GM12878 (cell line): ENCODE measurements around the gene COQ8B. TPM values are rescaled to one million over a fixed set of nuclear protein-coding genes. Genes with fewer than 3 reads are reported as not detected.
A peak's percentile ranks its signal among the peaks of the same experiment; 100 is the strongest.

Experiments used
- ATAC-seq: fragments of 200-7000 bp; cut with Tn5 transposase; 3 replicates; pipeline ENCODE4 v1.9.1; 2020; ENCODE audit warnings: mild to moderate bottlenecking, moderate library complexity
- BruUV-seq: library from RNA; stranded (reverse); fragments of 400-500 nt; replicated peaks from 2 replicates; lab custom pipeline; 2021; lab: Mats Ljungman, UMichigan
- CTCF ChIA-PET: fragments of 300-600 bp; sonication (Branson Sonifier 250); formaldehyde crosslinking; extraction: SDS; loops from one replicate; lab custom pipeline; 2021; ENCODE audit warnings: inconsistent platforms; lab: Yijun Ruan, JAX
- POLR2A ChIA-PET: fragments of 350-600 bp; formaldehyde crosslinking; extraction: SDS; loops from one replicate; lab custom pipeline; 2021; ENCODE audit warnings: inconsistent platforms; lab: Charles Lee
- RAD21 ChIA-PET: fragments of 300-600 bp; sonication (Branson Sonifier 250); formaldehyde crosslinking; loops from one replicate; lab custom pipeline; 2023; ENCODE audit warnings: antibody characterized with exemption; ENCODE audit not compliant: unreplicated experiment; lab: Charles Lee
- SMC1A ChIA-PET: fragments of 300-600 bp; sonication (Branson Sonifier 250); formaldehyde crosslinking; loops from one replicate; lab custom pipeline; 2023; ENCODE audit not compliant: unreplicated experiment, uncharacterized antibody; lab: Charles Lee
- DNase-seq: peaks from one replicate; pipeline ENCODE4 v3.0.0-alpha.2; 2011; ENCODE audit warnings: low read depth, low spot score
- FAIRE-seq: peaks from 3 replicates; lab custom pipeline; 2011; peaks lifted over from hg19 to GRCh38; lab: Jason Lieb, UNC
- H2AFZ ChIP-seq: 2 replicates; pipeline ENCODE4 v1.6.0; 2011; ENCODE audit warnings: low read depth, low read length, control low read depth; ENCODE audit not compliant: control insufficient read depth
- H3K27ac ChIP-seq: 2 replicates; pipeline ENCODE4 v1.5.1; 2011; ENCODE audit warnings: control low read depth; ENCODE audit not compliant: control insufficient read depth, insufficient read depth
- H3K27me3 ChIP-seq, 2 experiments: replicated peaks in 1 of 2; 2 replicates each; pipeline versions ENCODE4 v1.6.0 to v1.6.1; 2011; ENCODE audit warnings: low read length in 1 of 2; ENCODE audit not compliant: control insufficient read depth in 2 of 2, insufficient read depth in 2 of 2
- H3K36me3 ChIP-seq, 2 experiments: 2 replicates each; pipeline ENCODE4 v1.5.1; 2011; ENCODE audit warnings: low read length in 1 of 2; ENCODE audit not compliant: control insufficient read depth in 2 of 2, insufficient read depth in 2 of 2
- H3K4me1 ChIP-seq: 2 replicates; pipeline ENCODE4 v1.6.1; 2011; ENCODE audit warnings: mild to moderate bottlenecking, low read length, moderate library complexity, mixed read lengths; ENCODE audit not compliant: control insufficient read depth, insufficient read depth
- H3K4me2 ChIP-seq: 2 replicates; pipeline ENCODE4 v1.6.0; 2011; ENCODE audit warnings: control low read depth; ENCODE audit not compliant: control insufficient read depth, insufficient read depth
- H3K4me3 ChIP-seq: fragments of 200-600 bp; sonication (generic); 2 replicates; pipeline ENCODE4 v1.5.1; 2016
- H3K79me2 ChIP-seq: 2 replicates; pipeline ENCODE4 v1.6.0; 2011; ENCODE audit warnings: low read length; ENCODE audit not compliant: control insufficient read depth, insufficient read depth
- H3K9ac ChIP-seq: 2 replicates; pipeline ENCODE4 v1.8.0; 2011; ENCODE audit warnings: low read length, control low read depth, mixed read lengths; ENCODE audit not compliant: control insufficient read depth, insufficient read depth
- H3K9me3 ChIP-seq: replicated peaks from 3 replicates; pipeline ENCODE4 v1.5.1; 2011; ENCODE audit warnings: mild to moderate bottlenecking, low read length; ENCODE audit not compliant: control insufficient read depth, insufficient read depth
- H4K20me1 ChIP-seq: 2 replicates; pipeline ENCODE4 v1.6.0; 2011; ENCODE audit not compliant: control insufficient read depth, insufficient read depth
- BRCA1 ChIP-seq: IDR thresholded peaks from 2 replicates; pipeline ENCODE4 v1.6.1; 2011; ENCODE audit warnings: low read depth, low read length, improper control_type of control experiment
- CREB1 ChIP-seq: IDR thresholded peaks from 2 replicates; pipeline ENCODE4 v1.6.1; 2012; ENCODE audit warnings: low read depth, mild to moderate bottlenecking, inconsistent platforms
- CTCF ChIP-seq, 3 experiments: IDR thresholded peaks in 2 of 3; conservative IDR thresholded peaks in 1 of 3; 2 replicates each; pipeline ENCODE4 v1.5.1; 2011; ENCODE audit warnings: low read depth in 3 of 3, low read length in 3 of 3, mild to moderate bottlenecking in 3 of 3, control low read depth in 2 of 3, moderate library complexity in 2 of 3, inconsistent platforms in 1 of 3, mixed read lengths in 1 of 3; ENCODE audit not compliant: control insufficient read depth in 2 of 3, insufficient read depth in 1 of 3; ENCODE audit errors: extremely low read depth in 1 of 3
- E2F8 ChIP-seq: fragments of 450-650 bp; IDR thresholded peaks from 2 replicates; pipeline ENCODE4 v1.6.1; 2018; ENCODE audit warnings: mild to moderate bottlenecking, low read depth, moderate library complexity; ENCODE audit not compliant: partially characterized antibody
- GABPA ChIP-seq: IDR thresholded peaks from 2 replicates; pipeline ENCODE4 v1.6.1; 2014; ENCODE audit warnings: antibody characterized with exemption, low read depth, mild to moderate bottlenecking, inconsistent platforms
- MXI1 ChIP-seq: fragments of 150-350 bp; IDR thresholded peaks from 2 replicates; pipeline ENCODE4 v1.6.1; 2011; ENCODE audit warnings: low read depth, mild to moderate bottlenecking, inconsistent platforms, low read length, improper control_type of control experiment
- PAX5 ChIP-seq: IDR thresholded peaks from 2 replicates; pipeline ENCODE4 v1.6.1; 2011; ENCODE audit warnings: low read depth, low read length, borderline replicate concordance
- POLR2A ChIP-seq: IDR thresholded peaks from 2 replicates; pipeline ENCODE4 v1.6.1; 2011; ENCODE audit warnings: low read depth, mild to moderate bottlenecking, low read length
- POLR2AphosphoS5 ChIP-seq: IDR thresholded peaks from 2 replicates; pipeline ENCODE4 v1.6.1; 2011; ENCODE audit warnings: mild to moderate bottlenecking, low read length, inconsistent platforms
- SMC3 ChIP-seq: IDR thresholded peaks from 2 replicates; pipeline ENCODE4 v1.6.1; 2011; ENCODE audit warnings: low read length, improper control_type of control experiment, borderline replicate concordance
- ZNF592 ChIP-seq: fragments of 450-650 bp; IDR thresholded peaks from 2 replicates; pipeline ENCODE4 v1.6.1; 2017; ENCODE audit warnings: mild to moderate bottlenecking, moderate library complexity
- WGBS: methylation state at CpG from one replicate; pipeline ENCODE4 v1.1.6; 2016; ENCODE audit warnings: low lambda C conversion rate; ENCODE audit not compliant: insufficient replicate concordance, insufficient coverage; ENCODE audit errors: missing lambda C conversion rate; 5-methylcytosine and 5-hydroxymethylcytosine counted together
- in situ Hi-C: fragments of 300-500 bp; cut with MboI; formaldehyde crosslinking; loops from 9 replicates; pipeline ENCODE4 v1.14.3; 2018; ENCODE audit warnings: mixed read lengths
- intact Hi-C: fragments of 100-400 bp; cut with micrococcal nuclease; formaldehyde crosslinking; loops from one replicate; pipeline ENCODE4 v1.14.2; 2022; ENCODE audit not compliant: unreplicated experiment
- polyA plus RNA-seq, 11 experiments: library from polyadenylated mRNA; depleted of rRNA in 4 of 11; unstranded in 6 of 11; stranded (reverse) in 5 of 11; fragments of >200 nt; fragmentation: Nextera tagmentation in 4 of 11; fragmentation: Illumina TruSeq in 1 of 11; extraction: Ambion mirVana in 4 of 11; extraction: Trizol in 1 of 11; gene quantifications; 1 replicate in 1 of 11; 2 replicates in 10 of 11; pipeline versions ENCODE4 v1.2.1 to v1.2.3, GENCODE V29; 2011 to 2016; ENCODE audit warnings: inconsistent platforms in 2 of 11, missing spikeins in 2 of 11, low read depth in 1 of 11
- total RNA-seq, 4 experiments: library from RNA; depleted of rRNA in 3 of 4; stranded (reverse); fragments of >200 nt in 3 of 4; fragmentation: Illumina TruSeq in 1 of 4; extraction: Trizol in 1 of 4; gene quantifications; 2 replicates each; pipeline versions ENCODE4 v1.2.1 to v1.2.3, GENCODE V29; 2013 to 2021

Gene COQ8B
- total and polyA plus RNA-seq, 10 of the 15 experiments (the other 5 are each of a cell fraction or from before 2014, with no cell fraction given) = 0.39 to 37.1 (median 16.8) TPM

GRCh38 chr19:40690693-40691420, 25.8 kb downstream of the COQ8B start (continued):
- no peak for TF ChIP-seq ZNF592

GRCh38 chr19:40690050-40690692, 26.5 kb downstream of the COQ8B start, which contains the start of gene NUMBL:
Gene NUMBL, minus strand, starts transcription at chr19:40690651. Its CDS starts 168 bp downstream, at chr19:40690483.
- ATAC-seq (peak; percentile 62), FAIRE-seq (no peak), DNase-seq (no peak)
- peak within 1 kb of the TSS; percentile 95 for H3K4me2 ChIP-seq
- POLR2A ChIA-PET = interaction anchor here (0.5 to 1.9 kb wide), 7 partner anchors 24 to 109 kb away, joined by 3 to 10 read pairs (median 6); partner anchors contain the start of genes ACTMAP, EGLN2 and SNRPA
- H3K27ac ChIP-seq = peak within 1 kb of the TSS; percentile 72
- no peaks in the 10 kb centered on the region for H4K20me1 ChIP-seq
- in situ Hi-C loops (no loop called here), intact Hi-C loops (no loop called here)
- no peaks in the 10 kb centered on the region; a peak in 1 of 4 replicates for H3K36me3 ChIP-seq
- H3K9ac ChIP-seq = peak within 1 kb of the TSS; percentile 69
- H3K79me2 ChIP-seq = no peaks in the 10 kb centered on the region
- peaks cover 26% of the 10 kb centered on the region for H3K4me1 ChIP-seq
- SMC1A ChIA-PET = interaction anchor here (0.7 to 1.3 kb wide), 2 partner anchors 89 to 130 kb away, joined by 4 read pairs; no protein-coding TSS in a partner anchor
- peak within 1 kb of the TSS; percentile 92 for H3K4me3 ChIP-seq
- peak within 1 kb of the TSS; percentile 81 for H2AFZ ChIP-seq
- RAD21 ChIA-PET = interaction anchor here (0.7 to 1.7 kb wide), 7 partner anchors 15 to 573 kb away, joined by 3 to 6 read pairs (median 4); partner anchors contain the start of genes ACTMAP, RAB4B and SNRPA
- WGBS = 9% methylated on average over 22 of the region's 50 CpGs
- CTCF ChIA-PET = interaction anchor here (0.9 to 1.4 kb wide), 3 partner anchors 27 to 130 kb away, joined by 3 to 4 read pairs (median 4); partner anchors contain the start of gene RAB4B
- no peaks in the 10 kb centered on the region for H3K9me3 ChIP-seq
- no peaks in the 10 kb centered on the region for H3K27me3 ChIP-seq
- no TSS peak for BruUV-seq
- no peak for TF ChIP-seq SMC3
- TF ChIP-seq CTCF (IDR thresholded peaks at IDR 0.05 in 2 of 3, conservative IDR thresholded peaks at IDR 0.05 in 1 of 3; ENCODE audit: control insufficient read depth in 2 of 3, extremely low read depth in 1 of 3, insufficient read depth in 1 of 3, low read depth in 3 of 3, low read length in 3 of 3) = no peak
- TF ChIP-seq E2F8 = no peak
- no peak for TF ChIP-seq MXI1
- TF ChIP-seq BRCA1 = no peak
- TF ChIP-seq PAX5 = no peak
- no peak for TF ChIP-seq GABPA
- no peak for TF ChIP-seq POLR2AphosphoS5
- no peak for TF ChIP-seq POLR2A
- no peak for TF ChIP-seq CREB1
